ENCODE results near the gene BIN2.
"Not testable (repeated sequence)": the region's sequence is repeated elsewhere in the genome, so short reads cannot be mapped to it uniquely, and the experiment has no call there.

The BIN2 gene

DNA sequence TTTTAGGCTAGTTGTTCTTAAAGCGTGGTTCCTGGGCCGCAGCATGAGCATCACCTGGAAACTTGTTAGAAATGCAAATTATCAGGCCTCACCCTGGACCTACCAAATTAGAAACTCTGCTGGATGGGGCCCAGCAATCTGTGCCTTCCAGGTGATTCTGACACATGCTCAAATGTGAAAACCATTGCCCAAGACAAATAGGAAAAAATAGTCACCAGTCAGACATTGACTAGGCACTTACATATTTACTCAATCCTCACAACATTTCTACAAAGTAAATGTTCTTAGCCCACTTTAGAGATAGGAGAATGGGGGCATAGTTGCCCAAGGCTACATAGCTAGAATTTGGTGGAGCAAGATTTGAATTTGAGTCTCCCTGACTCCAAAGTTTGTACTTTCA lies 19.2 kb upstream of the BIN2 start:
- no peak for DNase-seq

DNA sequence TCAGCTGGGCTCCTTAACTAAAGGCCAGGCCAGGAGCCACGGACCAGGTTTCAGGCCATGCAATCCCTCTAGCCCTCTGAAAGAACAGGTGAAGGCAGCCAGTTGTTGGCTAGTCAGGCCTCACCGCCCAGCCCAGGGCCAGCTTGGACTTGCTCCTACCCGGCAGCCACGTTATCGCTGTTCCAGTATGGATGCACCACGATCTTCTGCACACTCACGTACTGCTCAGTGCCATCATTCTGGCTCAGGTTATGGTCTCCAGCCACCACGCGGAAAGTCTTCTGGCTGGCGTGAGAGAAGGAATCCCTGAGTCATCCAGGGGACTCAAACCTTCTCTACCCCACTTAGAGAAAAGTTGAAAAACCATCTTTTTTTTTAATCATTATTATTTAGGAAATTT lies 18.4 kb upstream of the BIN2 start:
- no peak for DNase-seq

DNA sequence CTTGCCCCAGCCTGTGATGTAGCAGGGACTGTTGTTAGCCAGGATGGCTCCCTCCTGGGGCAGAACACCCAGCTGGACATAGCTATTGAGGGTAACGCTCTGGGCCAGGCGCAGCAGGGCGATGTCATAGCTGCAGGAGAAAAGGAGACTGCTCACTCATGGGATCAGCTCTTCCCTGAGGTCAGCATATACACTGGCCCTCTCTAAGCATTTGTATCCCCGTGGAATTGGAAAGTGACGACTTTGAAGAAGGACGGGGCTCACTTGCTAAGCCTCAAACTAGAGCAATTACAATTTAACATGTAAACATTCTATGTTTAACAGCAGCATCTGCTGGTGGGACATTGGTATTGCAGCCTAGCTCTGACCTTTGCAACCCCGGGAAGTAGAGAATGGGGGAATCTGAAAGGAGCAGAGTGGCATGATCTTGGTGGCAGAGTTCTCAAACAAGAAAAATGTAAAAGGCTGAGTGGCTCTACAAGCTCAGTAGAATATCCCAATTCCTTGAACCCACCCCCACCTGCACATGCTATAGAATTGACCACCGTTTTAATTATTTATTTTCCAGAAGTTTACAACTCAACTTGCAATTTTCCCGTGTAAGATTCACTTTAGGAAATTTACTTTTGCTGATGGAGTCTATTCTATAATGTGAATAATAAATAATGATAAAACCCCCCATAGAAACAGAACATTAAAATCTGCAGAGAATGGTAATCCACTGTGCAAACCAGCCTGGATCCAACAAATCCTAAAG lies 17.5 kb upstream of the BIN2 start:
- no peak for DNase-seq

DNA sequence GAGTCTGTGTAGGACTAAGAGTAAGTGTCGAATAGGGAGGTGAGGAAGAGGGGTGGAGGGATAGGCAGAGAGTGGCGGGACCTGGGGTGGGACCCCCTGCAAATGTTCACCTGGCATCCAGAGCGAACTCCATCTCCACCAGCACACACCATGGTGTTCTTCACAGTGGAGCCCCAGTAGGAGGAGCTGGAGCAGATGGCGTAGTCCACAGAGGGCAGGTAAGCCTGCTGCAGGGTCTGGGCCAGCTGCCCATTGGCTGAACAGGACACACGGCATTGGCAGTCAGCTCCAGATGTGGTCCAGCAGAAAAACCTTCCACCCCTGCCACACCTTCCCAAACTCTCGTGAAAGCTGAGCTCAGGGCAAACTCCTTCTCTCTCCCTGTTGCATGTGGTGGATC lies 15.8 kb upstream of the BIN2 start:
- no peak for DNase-seq

DNA sequence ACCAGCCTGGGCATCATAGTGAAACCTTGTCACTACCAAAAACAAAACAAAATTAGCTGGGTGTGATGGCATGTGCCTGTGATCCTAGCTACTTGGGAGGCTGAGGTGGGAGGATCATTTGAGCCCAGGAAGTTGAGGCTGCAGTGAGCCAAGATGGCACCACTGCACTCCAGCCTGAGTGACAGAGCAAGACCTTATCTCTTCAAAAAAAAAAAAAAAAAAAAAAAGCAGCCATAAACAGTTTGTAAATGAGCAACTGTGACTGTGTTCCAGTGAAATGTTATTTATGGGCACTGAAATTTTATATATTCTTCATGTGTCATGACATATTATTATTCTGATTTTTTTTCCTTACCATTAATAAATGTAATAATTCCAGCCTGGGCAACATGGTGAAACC lies 13.4 kb upstream of the BIN2 start:
- DNase-seq, result not testable (repeated sequence)

DNA sequence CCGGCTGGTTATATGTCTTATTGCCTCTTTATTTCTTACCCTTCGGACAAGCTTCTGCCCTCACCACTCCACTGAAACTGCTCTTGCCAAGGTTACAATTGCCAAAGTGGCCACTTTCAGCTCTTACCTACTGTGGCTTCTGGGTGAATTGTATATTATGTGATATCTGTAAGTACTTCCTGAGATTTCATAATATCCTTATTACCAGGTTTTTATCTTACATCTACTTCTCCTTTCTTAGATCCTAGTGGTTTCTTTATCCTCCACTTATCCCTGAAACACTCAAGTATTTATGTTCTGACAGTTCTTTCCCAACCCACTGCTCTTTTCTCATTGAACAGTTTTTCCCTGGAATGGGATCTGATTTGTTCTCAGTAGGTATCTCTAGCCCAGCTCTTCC lies 12.0 kb upstream of the BIN2 start:
- DNase-seq, result no peak

DNA sequence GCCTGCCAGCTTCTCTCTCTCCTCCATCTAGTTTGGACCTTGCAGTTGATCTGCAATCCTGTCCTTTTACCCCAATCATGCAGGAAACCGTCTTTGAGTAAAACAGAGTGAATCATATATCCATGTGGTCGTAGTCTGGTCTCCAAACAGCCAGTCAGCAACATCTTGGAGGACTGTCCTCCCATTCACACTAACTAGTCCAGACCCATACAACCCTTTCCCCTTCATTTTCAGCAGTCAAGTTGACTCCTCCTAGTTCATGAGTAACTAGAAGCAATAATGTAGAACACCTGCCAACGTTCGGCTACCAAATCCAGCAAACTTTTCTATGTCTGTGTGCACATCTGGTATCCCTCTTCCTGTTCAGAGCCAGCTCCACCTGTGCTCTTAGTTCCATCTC lies 10.8 kb upstream of the BIN2 start:
- DNase-seq, result no peak

DNA sequence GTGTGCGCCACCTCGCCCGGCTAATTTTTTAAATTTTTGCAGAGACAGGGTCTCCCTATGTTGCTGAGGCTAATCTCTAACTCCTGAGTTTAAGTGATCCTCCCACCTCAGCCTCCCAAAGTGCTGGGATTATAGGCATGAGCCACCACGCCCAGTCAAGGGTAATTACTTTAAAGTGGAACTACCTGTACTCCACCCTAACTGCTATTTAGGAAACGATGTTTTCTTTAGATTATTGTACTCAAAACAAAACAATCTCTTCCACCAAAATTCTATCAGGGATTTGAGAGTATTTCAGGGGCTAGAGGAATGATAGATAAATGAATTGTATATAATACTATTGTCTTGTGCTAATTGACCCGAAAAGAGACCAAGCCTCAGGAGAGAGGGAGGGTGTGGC lies 9.6 kb upstream of the BIN2 start:
- no peak for DNase-seq

DNA sequence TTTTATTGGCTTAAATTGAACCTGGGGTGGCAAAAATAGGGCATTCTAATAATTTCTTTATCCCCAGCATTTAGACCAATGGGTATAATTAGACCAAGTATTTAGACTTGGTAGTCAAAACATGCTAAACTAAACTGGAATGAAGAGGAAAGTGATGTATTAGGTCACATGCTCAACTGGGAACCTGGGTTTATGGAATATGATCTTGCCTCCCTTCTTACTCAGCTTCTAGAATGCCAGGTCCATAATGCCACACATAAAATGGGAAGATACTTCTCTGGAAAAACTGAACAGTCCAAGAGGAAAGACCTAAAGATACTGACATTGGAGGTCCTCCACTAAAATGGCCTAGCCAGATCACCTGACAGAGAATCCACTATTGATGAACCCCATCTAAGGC lies 6.2 kb upstream of the BIN2 start:
- no peak for DNase-seq

DNA sequence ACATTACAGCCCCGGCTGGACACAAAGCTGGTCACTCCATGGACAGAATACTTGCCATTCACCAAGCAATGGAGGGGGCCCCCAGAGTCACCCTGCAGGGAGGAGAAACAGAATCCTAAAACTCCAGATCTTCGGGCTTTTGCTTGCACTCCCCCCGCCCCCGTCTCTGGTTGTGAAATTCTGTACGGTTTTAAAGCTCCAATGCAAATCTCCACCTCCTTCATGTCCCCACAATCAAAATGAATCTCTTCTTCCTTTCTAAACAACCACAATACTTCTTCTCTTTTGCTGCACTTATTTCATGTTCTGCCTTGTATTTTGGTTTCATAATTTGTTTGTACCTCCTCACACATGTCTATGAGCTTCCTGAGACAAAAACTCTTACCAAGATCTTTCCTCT lies 5.8 kb upstream of the BIN2 start:
- DNase-seq, result no peak

DNA sequence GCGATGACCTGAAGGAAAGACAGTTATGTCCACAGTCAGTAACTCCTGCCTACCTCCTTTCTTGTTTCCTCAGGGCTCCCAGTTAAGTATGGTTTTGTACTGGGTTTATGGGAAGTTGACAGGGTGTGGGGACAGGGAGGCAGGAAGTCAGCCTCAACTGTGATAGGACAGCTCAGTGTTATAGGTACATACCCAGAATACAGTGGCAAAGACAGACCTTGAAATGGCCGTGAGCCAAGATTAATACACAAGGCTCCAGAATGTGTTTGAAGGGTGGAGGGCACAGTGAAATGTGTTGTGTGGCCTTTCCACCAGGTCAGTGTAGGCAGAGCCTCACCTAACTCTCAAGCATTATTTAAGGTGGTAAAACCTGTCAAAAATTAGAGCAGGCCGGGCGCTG lies 4.6 kb upstream of the BIN2 start:
- DNase-seq, result no peak

DNA sequence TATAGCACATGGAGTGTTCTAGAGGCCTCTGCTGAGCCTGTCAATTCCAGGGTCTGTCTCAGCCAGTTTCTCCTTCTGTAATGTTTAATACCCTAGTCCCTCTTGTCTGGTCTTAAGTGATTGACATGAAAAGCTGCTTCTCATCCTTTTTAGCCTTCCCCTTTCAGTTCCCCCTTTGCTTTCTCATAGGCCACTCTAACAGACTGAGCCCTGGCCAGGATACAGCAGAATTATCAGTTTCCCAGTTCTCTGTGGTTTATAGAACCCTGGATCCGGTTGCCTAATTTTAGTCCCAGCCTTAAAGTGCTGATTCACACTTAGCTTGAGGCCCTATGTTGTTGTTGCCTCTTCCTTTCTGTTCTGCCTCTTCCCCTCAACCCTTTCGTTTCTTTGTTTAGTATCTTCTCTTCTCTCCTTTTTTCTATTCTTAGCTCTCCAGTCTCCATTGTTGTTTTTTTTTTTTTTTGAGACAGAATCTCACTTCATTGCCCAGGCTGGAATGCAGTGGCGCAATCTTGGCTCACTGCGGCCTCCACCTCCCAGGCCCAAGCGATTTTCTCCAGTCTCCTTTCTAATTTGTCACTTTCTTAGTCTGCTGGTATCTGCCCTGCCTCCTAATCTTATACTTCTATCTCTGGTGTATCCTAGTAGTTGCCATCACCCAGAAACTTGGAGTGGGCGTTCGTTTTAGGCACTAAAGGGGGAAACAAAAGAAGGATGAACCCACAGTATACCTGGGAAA lies 2.9 kb upstream of the BIN2 start:
- no peak for DNase-seq

DNA sequence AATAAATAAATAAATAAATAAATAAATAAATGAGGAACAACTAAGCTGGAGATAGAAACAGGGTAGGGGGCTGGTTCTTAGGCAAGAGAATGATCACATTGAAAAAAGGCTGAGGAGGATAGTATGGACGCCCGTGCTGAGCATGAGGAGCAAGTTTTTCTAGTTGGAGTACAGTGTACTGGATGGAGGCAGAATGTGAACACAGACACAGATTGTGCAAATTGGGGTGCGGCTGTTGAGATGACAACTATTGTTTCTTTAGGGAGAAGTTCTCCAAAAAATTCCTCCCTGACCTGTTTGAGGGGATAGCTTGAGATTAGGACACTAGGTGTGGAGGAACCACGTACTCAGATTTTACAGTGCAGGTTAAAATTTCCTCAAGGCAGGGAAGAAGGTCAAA lies 979 bp upstream of the BIN2 start:
- no peak for DNase-seq

DNA sequence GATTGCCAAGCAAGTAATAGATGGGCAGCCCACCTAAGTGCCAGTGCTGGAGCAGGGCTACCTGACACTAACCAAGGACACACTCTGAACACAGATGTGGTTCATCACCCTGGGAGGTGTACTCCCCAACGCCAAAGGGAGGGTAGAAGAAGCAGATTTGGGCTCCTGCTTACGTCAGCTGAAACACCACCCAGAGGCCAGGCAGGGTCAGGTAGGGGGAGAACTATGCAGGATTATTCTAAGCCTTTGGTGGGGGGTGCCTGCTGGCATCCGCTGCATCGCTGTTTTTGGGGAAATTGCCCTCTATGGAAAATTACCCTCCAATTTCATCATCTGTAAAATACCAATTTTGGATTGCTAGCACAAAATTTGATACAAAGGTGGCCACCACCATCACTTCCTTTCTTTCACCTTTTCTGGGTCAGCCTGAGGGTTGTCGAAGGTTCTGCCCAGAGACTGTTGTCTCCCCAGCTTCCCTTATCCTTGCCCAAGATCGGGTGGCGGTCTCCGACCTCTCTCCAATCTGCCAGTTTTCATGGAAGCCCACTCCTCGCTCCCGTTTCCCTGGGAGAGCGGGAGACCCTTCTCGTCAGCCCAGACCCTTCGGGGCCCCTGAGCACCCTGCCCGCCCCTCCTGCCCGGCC lies 535 bp downstream of the BIN2 start:
- DNase-seq, result no peak

DNA sequence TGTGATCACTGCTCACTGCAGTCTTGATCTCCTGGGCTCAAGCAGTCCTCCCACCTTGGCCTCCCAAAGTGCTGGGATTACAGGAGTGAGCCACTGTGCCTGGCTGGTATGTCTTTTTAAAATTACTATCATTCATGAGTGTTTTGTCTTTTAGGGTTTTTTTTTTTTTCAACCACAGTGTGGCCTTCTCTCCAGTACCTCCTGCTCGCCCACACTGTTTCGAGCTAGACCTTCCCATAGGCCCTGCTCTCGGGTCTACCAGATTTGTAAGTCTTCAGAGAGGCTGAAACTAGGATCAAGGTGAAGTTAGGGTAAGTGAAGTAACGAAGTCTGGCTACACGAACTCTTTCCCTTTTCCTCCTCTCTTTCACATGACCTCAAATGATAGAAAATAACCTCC lies 1.5 kb downstream of the BIN2 start:
- DNase-seq, result no peak

DNA sequence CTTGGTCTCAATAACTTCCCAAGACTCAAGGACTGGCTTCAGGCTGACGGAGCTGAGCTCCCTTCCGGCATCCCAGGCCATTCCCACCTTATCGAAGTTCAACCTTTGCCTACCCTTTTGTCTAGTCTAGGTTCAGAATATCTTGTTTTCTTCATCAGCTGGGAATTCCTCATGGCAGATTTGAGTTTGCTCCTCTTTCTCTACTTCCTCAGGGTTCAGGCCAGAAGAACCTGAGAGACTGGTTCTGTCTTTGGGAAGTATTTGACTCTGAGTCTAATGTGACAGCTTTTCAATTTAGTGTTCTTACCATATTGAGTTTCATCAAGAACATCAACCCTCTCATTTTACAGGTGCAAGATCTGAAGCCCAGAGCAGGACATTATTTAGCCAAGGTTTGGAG lies 2.1 kb downstream of the BIN2 start:
- no peak for DNase-seq

DNA sequence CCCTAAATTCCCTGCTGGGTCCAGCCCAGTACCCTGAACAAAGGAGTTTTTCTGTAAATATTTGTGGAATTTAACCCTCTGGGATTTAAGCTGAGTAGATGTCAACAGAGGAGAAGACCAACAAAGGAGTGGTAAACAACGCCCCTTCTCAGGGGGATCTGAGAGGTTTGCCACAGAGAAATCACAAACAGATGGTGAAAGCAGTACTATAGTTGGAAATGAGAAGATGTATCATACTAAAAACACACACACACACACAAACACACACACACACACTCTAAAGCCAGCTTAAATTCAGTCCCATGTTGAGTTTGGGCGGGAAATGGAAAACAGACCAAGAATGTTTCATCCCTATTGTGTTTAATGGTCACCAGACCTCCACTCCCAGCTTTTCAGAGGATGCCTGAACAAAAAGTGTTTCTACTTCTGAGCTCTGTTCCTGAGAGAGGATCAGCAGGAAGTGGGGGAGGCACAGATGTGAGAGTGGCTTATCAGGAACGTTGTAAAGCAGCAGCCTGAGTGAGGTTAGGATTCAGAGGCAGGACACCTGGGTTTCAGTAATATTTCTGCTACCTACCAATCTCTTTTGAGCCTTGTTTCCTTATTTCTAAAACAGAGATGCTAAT lies 3.2 kb downstream of the BIN2 start:
- DNase-seq, result no peak

DNA sequence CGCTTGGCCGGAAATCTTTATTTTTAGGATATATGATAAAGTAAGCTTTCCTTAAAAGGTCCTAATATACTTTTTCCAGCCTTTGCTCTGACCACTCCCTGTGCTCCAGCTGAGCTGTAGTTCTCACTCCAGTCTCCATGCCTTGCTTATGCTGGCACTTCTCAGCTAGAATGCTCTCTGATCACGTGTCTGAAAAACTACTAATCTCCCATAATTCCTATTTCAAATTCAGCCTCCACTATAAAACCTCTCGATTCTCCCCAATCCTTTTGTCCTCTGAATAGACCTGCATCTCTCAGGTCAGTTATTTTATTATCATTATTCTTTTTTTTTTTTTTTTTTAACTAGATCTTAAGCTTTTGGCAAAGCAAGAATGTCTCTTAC lies 3.7 kb downstream of the BIN2 start:
- DNase-seq, result no peak

DNA sequence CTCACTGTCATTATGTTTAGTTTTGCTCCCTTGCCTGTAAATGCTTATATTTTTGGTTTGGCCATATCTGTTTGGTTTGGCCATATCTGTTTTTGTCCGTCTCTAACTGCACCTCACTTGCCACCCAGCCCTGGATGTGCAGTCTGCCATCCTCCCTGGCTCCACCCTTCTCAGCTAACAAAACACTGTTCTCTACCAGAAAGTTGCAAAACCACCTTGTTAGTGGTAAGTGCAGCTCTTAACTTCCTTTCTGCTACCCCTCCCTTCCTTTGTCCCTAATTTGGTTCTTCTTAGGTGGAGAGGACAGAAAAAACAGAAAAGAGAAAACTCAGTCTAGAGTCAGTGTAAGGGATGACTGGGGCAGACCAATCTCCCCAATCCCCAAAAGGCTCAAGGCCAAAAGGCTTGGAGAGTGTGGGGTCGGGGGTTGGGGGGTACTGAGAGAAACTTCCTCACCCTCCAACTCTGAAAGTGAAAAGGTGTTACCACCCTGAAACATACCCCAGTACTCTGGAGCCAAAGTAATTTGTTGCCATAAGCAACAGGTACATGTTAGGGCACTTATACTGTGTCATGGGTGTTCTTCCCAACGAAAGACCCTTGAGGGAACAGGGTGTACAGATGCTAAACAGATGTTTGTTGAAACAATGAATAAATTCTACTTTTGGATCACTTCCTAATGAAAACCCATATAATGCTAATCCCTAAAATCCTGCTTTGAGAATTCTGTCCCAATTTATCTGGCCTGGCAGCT lies 5.0 kb downstream of the BIN2 start:
- DNase-seq, result no peak

DNA sequence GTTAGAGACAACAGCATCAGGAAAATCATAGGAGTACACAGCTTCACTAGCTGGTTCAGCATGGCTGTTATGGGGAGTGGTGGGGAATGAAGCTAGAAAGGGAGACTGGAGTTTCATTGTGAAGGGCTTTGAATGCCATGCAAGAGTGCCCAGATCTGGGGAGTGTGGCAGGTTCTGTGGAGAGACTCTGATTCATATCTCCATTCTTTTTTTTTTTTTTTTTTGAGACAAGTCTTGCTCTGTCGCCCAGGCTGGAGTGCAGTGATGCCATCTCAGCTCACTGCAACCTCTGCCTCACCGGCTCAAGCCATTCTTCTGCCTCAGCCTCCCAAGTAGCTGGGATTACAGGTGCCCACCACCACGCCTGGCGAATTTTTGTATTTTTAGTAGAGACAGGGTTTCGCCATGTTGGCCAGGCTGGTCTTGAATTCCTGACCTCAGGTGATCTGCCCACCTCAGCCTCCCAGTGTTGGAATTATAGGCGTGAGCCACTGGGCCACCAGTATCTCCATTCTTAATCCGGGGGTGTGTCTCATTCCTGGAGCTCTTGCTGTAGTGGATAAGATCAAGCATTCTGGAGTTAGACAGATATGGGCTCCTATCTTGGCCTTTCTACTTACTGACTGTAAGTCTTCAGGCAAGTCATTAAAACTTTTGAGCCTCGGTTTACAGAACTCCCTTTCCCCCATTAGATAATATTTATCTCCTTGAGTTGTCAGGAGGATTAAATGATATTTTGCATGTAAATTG lies 5.7 kb downstream of the BIN2 start:
- DNase-seq, result not testable (repeated sequence)

DNA sequence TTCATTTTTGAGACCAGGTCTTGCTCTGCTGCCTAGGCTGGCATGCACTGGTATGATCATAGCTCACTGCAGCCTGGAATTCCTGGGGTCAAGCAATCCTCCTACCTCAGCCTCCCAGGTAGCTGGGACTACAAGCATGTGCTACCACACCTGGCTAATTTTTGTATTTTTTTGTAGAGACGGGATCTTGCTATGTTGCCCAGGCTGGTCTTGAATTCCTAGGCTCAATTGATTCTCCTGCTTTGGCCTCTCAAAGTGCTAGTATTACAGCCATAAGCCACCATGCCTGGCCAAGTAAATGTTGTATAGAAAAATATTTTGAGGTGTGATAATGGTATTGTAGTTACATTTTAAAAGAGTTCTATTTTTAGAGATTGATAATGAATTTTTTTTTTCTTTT lies 12.6 kb downstream of the BIN2 start:
- DNase-seq, result no peak
